Measurements from ENCODE around the gene GSTCD.
"Not testable (repeated sequence)": the region's sequence is repeated elsewhere in the genome, so short reads cannot be mapped to it uniquely, and the experiment has no call there.

The GSTCD gene

GRCh38 chr4:105843941-105844340, 135.4 kb downstream of the GSTCD start:
- H3K4me3 ChIP-seq (IDR thresholded peaks at IDR 0.05; ENCODE audit: insufficient read depth, low read depth, low read length) = no peak overlapping the region

GRCh38 chr4:105845559-105845958, 137.0 kb downstream of the GSTCD start:
- no peak for TF ChIP-seq CTCF (conservative IDR thresholded peaks at IDR 0.05; ENCODE audit: low read depth, low read length)

More at GRCh38 chr4:105843941-105844340, 135.4 kb downstream of the GSTCD start:
- no peak overlapping the region for H3K4me2 ChIP-seq
- no peaks in the 10 kb centered on the region for H3K4me1 ChIP-seq (ENCODE audit: low read depth, poor library complexity, severe bottlenecking)
- H3K36me3 ChIP-seq (ENCODE audit: insufficient read depth) = no peaks in the 10 kb centered on the region
- no peaks in the 10 kb centered on the region for H3K79me2 ChIP-seq (ENCODE audit: insufficient read depth, low read depth)
- H3K27ac ChIP-seq = no peak overlapping the region
- no peak overlapping the region for H3K9ac ChIP-seq
- no peak overlapping the region for H2AFZ ChIP-seq (ENCODE audit: low read depth)
- no peaks in the 10 kb centered on the region for H4K20me1 ChIP-seq (ENCODE audit: insufficient read depth)
- TF ChIP-seq CTCF (conservative IDR thresholded peaks at IDR 0.05; ENCODE audit: low read depth, low read length) = no peak
- no peaks in the 10 kb centered on the region for H3K27me3 ChIP-seq (ENCODE audit: insufficient read depth, low read depth)

GRCh38 chr4:105848359-105848758, 139.8 kb downstream of the GSTCD start:
- not testable (repeated sequence) for H2AFZ ChIP-seq (ENCODE audit: low read depth); H3K4me2 ChIP-seq; H3K79me2 ChIP-seq (ENCODE audit: insufficient read depth, low read depth); H3K27ac ChIP-seq; H3K4me1 ChIP-seq (ENCODE audit: low read depth, poor library complexity, severe bottlenecking); H4K20me1 ChIP-seq (ENCODE audit: insufficient read depth); H3K9ac ChIP-seq; H3K36me3 ChIP-seq (ENCODE audit: insufficient read depth); H3K27me3 ChIP-seq (ENCODE audit: insufficient read depth, low read depth); H3K4me3 ChIP-seq (IDR thresholded peaks at IDR 0.05; ENCODE audit: insufficient read depth, low read depth, low read length)

More at GRCh38 chr4:105845559-105845958, 137.0 kb downstream of the GSTCD start:
- no peaks in the 10 kb centered on the region for H3K36me3 ChIP-seq (ENCODE audit: insufficient read depth)
- no peaks in the 10 kb centered on the region for H4K20me1 ChIP-seq (ENCODE audit: insufficient read depth)
- no peaks in the 10 kb centered on the region for H3K27me3 ChIP-seq (ENCODE audit: insufficient read depth, low read depth)
- no peaks in the 10 kb centered on the region for H3K4me1 ChIP-seq (ENCODE audit: low read depth, poor library complexity, severe bottlenecking)
- no peak overlapping the region for H3K4me3 ChIP-seq (IDR thresholded peaks at IDR 0.05; ENCODE audit: insufficient read depth, low read depth, low read length)
- H3K4me2 ChIP-seq = no peak overlapping the region
- no peak overlapping the region for H2AFZ ChIP-seq (ENCODE audit: low read depth)
- no peaks in the 10 kb centered on the region for H3K79me2 ChIP-seq (ENCODE audit: insufficient read depth, low read depth)
- no peak overlapping the region for H3K9ac ChIP-seq
- no peak overlapping the region for H3K27ac ChIP-seq

GRCh38 chr4:105851196-105851595, 142.6 kb downstream of the GSTCD start:
- no peak for TF ChIP-seq CTCF (conservative IDR thresholded peaks at IDR 0.05; ENCODE audit: low read depth, low read length)
- H3K4me1 ChIP-seq (ENCODE audit: low read depth, poor library complexity, severe bottlenecking) = no peaks in the 10 kb centered on the region
- H3K79me2 ChIP-seq (ENCODE audit: insufficient read depth, low read depth) = no peaks in the 10 kb centered on the region
- H3K36me3 ChIP-seq (ENCODE audit: insufficient read depth) = no peaks in the 10 kb centered on the region
- H2AFZ ChIP-seq (ENCODE audit: low read depth) = no peak overlapping the region
- H3K4me3 ChIP-seq (IDR thresholded peaks at IDR 0.05; ENCODE audit: insufficient read depth, low read depth, low read length) = no peak overlapping the region
- H4K20me1 ChIP-seq (ENCODE audit: insufficient read depth) = no peaks in the 10 kb centered on the region
- H3K27me3 ChIP-seq (ENCODE audit: insufficient read depth, low read depth) = no peaks in the 10 kb centered on the region
- H3K4me2 ChIP-seq = no peak overlapping the region
- no peak overlapping the region for H3K9ac ChIP-seq
- H3K27ac ChIP-seq = no peak overlapping the region

- H3K9ac ChIP-seq; H3K4me1 ChIP-seq (ENCODE audit: low read depth, poor library complexity, severe bottlenecking); H3K27ac ChIP-seq; H2AFZ ChIP-seq (ENCODE audit: low read depth); H3K4me3 ChIP-seq (IDR thresholded peaks at IDR 0.05; ENCODE audit: insufficient read depth, low read depth, low read length); H3K79me2 ChIP-seq (ENCODE audit: insufficient read depth, low read depth); H4K20me1 ChIP-seq (ENCODE audit: insufficient read depth); H3K36me3 ChIP-seq (ENCODE audit: insufficient read depth); H3K4me2 ChIP-seq; H3K27me3 ChIP-seq (ENCODE audit: insufficient read depth, low read depth): not testable (repeated sequence)
Measured at GRCh38 chr4:105852230-105852629, 143.6 kb downstream of the GSTCD start.
